Astrocyte of the hippocampus (primary cell): ENCODE results near the gene TRIM61.
"Not testable (repeated sequence)": the region's sequence is repeated elsewhere in the genome, so short reads cannot be mapped to it uniquely, and the experiment has no call there.

Source experiments
- DNase-seq: peaks from one replicate; pipeline ENCODE4 v3.0.0; 2011; ENCODE audit warnings: low read depth, low spot score

The TRIM61 gene

DNA sequence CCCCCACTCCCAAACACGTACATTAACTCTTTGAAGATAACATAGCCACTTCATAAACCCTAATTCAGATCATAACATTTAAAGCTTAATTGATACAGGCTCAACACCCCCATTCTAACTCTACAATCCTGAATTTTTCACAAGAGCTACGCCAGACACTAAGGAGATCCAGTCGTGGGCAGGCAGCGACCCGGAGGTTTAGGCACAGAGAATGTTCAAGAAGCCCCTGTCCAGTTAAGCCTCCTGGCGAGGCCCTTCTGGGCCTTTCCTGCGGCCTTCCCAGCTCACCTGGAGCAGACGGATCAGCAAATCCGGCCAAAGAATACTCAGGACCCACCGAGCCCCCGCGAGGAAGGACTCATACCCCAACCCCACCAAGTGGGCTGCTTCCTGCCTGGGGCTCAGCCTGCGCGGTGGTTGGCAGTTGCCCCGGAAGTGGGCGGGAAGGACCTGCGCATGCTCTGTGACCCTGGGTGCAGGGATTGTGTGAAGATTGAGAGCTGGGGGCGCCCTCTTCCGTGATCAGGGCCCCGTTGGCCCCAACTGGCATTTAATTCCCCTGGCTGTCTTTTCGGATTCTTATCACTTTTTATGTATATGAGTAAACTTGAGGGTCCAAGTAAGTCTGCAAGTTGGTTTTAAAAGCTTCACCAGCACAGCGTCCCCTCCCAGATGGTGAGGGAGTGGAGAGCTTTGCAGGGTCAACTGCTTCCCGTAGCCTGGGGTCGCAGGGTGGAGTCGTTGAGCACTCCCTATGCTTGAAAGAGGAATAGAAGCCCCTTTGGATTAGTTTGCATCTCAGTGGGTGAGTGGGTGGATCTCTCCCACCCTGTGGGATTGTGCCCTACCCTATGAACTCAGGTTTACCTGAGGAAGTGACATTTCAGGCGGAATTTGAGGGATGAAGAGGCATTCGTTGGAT, at the start of gene TRIM61:
TRIM61 (minus strand) TSS at position 415 of the 922 bp plus-strand sequence. CDS start 7,655 bp downstream, outside the sequence.
- peak; percentile 34 for DNase-seq

GRCh38 chr4:165025782-165026181, 48.3 kb upstream of the TRIM61 start:
- DNase-seq, result not testable (repeated sequence)

GRCh38 chr4:165019995-165020394, 42.5 kb upstream of the TRIM61 start:
- DNase-seq, result not testable (repeated sequence)

- DNase-seq, result no peak
Observed at GRCh38 chr4:165016971-165017370, 39.5 kb upstream of the TRIM61 start.

GRCh38 chr4:165013691-165014090, 36.2 kb upstream of the TRIM61 start:
- DNase-seq, result no peak

DNA sequence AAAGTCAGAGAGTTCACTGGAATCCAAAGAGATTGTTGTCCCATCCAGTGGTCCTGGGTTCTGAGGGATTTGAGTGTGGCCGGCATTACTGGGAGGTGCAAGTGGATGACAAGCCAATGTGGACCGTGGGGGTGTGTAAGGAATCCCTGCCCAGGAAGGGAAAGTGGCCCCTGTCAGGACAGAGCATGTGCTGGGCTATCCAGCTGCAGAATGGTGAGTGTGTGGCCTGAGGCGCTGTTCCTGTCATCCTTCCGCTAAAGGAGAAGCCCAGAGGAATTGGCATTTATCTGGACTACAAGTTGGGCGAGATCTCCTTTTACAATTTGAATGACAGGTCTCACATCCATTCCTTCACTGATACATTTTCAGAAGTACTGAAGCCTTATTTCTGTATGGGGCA, 33.9 kb upstream of the TRIM61 start:
- no peak for DNase-seq

DNA sequence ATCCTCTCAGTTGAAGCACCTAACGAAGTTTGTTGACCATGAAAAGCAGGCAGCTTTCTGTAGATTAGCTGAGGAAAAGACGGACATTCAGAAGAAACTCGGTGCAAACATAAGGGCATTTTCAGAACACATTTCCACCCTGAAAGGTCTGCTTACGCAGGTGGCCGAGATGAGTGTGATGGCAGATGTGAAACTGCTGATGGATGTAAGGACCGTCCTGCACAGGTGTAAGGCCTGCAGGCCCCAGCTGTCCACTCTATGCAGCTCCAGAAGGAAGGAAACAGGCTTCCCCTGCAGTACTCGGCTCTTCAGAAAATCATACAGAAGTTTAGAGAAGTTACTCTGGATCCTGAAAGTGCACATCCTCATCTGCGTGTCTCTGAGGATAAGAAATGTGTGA, 33.5 kb upstream of the TRIM61 start:
- DNase-seq, result no peak

- no peak for DNase-seq
Observed at GRCh38 chr4:165010487-165010886, 33.0 kb upstream of the TRIM61 start.

DNA sequence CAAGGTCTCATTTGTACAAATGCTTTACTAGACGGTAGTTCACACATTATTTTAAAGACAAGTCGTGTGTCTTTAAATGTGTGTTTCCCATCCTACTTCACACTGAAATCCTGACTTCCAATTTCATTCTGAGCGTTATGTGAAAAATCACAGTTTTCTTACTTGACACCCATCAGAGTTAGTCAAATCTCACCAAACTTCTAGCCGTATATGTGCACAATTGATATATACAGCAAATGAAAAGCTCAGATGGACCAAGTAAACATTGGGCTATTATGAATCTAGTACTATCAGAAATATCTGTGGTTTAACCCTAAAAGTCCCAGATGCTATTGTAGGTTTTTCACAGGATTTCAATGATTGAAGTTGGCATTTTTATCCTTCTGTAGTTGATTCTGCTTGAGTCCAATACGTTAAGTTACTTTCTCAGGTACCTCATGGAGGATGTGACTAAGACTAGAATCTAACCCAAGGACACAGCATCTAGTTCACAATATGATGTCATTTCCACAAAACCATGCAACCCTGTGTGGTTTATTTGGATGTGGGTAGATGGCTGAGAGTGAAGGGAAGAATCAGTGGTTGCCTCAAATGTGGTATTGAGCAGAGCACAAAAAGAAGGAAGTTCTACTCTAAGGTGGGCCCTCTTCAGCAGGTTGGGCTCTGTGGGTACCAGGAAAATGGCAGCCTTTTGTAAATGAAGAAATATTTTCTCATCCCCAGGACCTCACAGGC, 32.2 kb upstream of the TRIM61 start:
- DNase-seq, result no peak

- no peak for DNase-seq
Observed at GRCh38 chr4:165006886-165007285, 29.4 kb upstream of the TRIM61 start.

DNA sequence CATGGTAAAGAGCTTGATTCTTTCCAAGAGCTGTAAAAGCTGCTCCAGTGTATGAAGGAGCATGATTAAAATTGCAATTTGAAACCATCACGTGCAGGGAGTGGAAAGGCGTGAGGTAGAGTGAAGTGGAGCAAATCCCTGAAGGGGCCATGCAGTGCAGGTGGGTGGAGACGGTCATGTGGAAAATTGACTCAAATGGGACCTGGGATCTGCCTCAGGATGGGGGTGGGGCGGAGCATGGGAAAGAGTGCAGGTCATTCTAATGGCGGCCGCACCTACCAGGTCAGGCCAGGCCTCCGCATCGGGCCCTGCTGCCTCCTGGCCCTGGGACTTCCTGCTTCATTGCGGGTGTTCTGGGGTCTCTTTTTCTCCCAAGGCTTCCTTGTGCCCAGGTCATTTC, 29.0 kb upstream of the TRIM61 start:
- no peak for DNase-seq

DNA sequence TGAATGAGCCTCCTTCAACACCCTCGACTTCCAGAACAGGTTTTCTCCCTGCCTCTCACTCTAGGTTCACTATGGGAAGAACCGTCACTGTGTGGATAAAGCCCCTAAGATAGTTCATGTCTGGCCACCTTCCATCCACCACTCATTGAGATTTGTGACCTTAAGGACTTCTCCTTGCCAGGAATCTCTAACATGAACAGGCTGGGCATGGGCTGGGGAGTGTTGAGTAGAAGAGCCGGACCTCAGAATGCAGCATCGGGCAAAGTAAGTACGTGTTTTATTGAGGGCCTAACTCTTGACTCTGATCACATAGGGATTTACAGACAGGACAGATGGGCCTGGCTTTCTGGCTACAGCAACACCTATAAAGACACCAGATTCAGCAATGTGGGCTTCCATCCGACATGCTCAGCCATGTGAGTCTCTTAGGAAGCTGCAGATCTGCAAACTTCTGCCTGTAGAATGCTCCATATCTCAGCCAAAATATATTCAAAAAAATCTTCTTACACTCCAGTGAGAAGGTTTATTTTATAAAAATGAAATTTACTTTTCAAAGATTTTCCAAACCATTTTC, 28.0 kb upstream of the TRIM61 start:
- DNase-seq, result no peak

DNA sequence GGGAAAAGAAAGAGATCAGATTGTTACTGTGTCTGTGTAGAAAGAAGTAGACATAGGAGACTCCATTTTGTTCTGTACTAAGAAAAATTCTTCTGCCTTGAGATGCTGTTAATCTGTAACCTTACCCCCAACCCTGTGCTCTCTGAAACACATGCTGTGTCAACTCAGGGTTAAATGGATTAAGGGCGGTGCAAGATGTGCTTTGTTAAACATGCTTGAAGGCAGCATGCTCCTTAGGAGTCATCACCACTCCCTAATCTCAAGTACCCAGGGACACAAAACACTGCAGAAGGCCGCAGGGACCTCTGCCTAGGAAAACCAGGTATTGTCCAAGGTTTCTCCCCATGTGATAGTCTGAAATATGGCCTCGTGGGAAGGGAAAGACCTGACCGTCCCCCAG, 24.5 kb upstream of the TRIM61 start:
- DNase-seq, result not testable (repeated sequence)

GRCh38 chr4:164998526-164999080, 21.1 kb upstream of the TRIM61 start:
- not testable (repeated sequence) for DNase-seq

DNA sequence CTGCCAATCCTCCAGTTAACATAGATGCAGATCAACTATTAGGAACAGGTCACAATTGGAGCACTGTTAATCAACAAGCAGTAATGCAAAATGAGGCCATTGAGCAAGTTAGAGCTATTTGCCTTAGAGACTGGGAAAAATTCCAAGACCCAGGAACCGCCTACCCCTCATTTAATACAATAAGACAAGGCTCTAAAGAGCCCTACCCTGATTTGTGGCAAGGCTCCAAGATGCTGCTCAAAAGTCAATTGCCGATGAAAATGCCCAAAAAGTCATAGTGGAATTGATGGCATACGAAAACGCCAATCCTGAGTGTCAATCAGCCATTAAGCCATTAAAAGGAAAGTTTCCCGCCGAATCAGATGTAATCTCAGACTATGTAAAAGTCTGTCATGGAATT, 20.5 kb upstream of the TRIM61 start:
- DNase-seq, result peak; percentile 21

GRCh38 chr4:164997324-164997723, 19.9 kb upstream of the TRIM61 start:
- no peak for DNase-seq

- not testable (repeated sequence) for DNase-seq
Observed at GRCh38 chr4:164996123-164996522, 18.7 kb upstream of the TRIM61 start.

DNA sequence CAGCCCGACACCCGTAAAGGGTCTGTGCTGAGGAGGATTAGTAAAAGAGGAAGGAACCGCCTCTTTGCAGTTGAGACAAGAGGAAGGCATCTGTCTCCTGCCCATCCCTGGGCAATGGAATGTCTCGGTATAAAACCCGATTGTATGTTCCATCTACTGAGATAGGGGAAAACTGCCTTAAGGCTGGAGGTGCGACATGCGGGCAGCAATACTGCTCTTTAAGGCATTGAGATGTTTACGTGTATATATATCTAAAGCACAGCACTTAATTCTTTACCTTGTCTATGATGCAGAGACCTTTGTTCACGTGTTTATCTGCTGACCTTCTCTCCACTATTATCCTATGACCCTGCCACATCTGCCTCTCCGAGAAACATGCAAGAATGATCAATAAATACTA, 13.3 kb upstream of the TRIM61 start:
- not testable (repeated sequence) for DNase-seq

DNA sequence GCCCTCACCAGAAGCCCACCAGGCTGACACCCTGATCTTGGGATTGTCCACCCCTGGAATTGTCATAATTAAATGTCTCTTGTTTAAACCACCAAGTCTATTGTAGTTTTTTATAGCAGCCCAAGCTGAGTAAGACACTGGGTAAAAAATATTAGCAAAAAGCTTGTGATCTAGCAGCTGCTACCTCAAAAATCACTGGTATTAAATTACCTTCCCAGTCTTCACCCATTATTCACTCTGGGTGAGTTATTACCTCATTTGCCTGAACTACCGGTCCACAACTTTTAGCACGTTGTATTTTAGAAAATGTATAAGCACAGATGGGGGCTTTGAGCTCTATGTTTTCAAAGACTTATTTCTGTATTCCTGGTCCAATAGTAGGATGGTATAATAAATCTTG, 12.0 kb upstream of the TRIM61 start:
- no peak for DNase-seq

DNA sequence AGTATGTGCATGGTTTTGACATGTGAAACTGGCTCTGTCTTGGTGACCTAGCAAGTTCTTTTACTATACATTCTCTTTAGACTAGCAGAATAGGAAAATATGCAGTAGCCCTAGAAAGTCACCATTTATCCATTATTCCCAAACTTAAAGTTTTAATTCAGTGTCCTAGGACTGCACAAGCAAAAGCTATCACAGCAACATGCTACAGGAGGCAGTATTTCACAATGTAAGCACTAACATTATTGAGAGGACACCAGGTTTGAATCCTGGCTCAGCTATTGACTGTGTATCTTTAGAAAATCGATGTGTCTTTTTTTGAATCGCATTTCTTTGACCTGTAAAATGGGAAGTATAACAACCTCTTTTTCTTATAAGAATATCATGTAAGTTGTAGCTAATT, 5.5 kb downstream of the TRIM61 start:
- not testable (repeated sequence) for DNase-seq

GRCh38 chr4:164959896-164960295, 17.6 kb downstream of the TRIM61 start:
- DNase-seq, result peak; percentile 36

- DNase-seq, result peak; percentile 26
Observed at GRCh38 chr4:164959421-164959820, 18.0 kb downstream of the TRIM61 start.
